Measurements from ENCODE around the gene TNRC6C. TPM values are rescaled to one million over a fixed set of nuclear protein-coding genes. Genes with fewer than 3 reads are reported as not detected.
"Not testable (repeated sequence)": the region's sequence is repeated elsewhere in the genome, so short reads cannot be mapped to it uniquely, and the experiment has no call there.

TNRC6C gene
- total RNA-seq, 2 experiments from 2014 or later: 10.9 to 15.6 TPM

- H3K9me3 Mint-ChIP-seq: no peaks in the 10 kb centered on the region
- intact Hi-C loops (cut with micrococcal nuclease): no loop called here
- H3K36me3 Mint-ChIP-seq: no peaks in the 10 kb centered on the region
- POLR2A ChIA-PET: no interaction called here
- H3K4me1 Mint-ChIP-seq (ENCODE audit: low read depth): peaks cover 10% of the 10 kb centered on the region
- no peak overlapping the region for H3K27ac Mint-ChIP-seq
- DNase-seq: no peak
- no peaks in the 10 kb centered on the region for H3K27me3 Mint-ChIP-seq
- H3K4me3 Mint-ChIP-seq: no peak overlapping the region
- CTCF ChIA-PET: interaction anchor here (1.5 kb wide), 1 partner anchor 28 kb away, joined by 3 read pairs; no protein-coding TSS in a partner anchor
Observed at GRCh38 chr17:78057113-78057740, 98.7 kb downstream of the TNRC6C start.

- intact Hi-C loops (cut with micrococcal nuclease): no loop called here
- no peaks in the 10 kb centered on the region for H3K36me3 Mint-ChIP-seq
- H3K9me3 Mint-ChIP-seq: no peaks in the 10 kb centered on the region
- H3K4me3 Mint-ChIP-seq: no peak overlapping the region
- no peaks in the 10 kb centered on the region for H3K27me3 Mint-ChIP-seq
- CTCF ChIA-PET: interaction anchor here (1.1 to 1.5 kb wide), 3 partner anchors 27 to 41 kb away, joined by 3 to 4 read pairs (median 4); no protein-coding TSS in a partner anchor
- no peak for DNase-seq
- POLR2A ChIA-PET: no interaction called here
- H3K27ac Mint-ChIP-seq: no peak overlapping the region
- peaks cover 14% of the 10 kb centered on the region for H3K4me1 Mint-ChIP-seq (ENCODE audit: low read depth)
Observed at GRCh38 chr17:78058001-78058400, 99.5 kb downstream of the TNRC6C start.

- Mint-ChIP-seq H3K27ac (no peak overlapping the region), H3K36me3 (no peaks in the 10 kb centered on the region), H3K4me3 (no peak overlapping the region), H3K27me3 (no peaks in the 10 kb centered on the region), H3K9me3 (no peaks in the 10 kb centered on the region), H3K4me1 (ENCODE audit: low read depth) (peaks cover 19% of the 10 kb centered on the region)
- no peak for DNase-seq
- CTCF ChIA-PET: interaction anchor here (1.1 to 1.5 kb wide), 4 partner anchors 26 to 42 kb away, joined by 3 to 4 read pairs (median 4); no protein-coding TSS in a partner anchor
- intact Hi-C loops (cut with micrococcal nuclease): no loop called here
- POLR2A ChIA-PET: no interaction called here
Observed at GRCh38 chr17:78058581-78058980, 100.1 kb downstream of the TNRC6C start.

DNA sequence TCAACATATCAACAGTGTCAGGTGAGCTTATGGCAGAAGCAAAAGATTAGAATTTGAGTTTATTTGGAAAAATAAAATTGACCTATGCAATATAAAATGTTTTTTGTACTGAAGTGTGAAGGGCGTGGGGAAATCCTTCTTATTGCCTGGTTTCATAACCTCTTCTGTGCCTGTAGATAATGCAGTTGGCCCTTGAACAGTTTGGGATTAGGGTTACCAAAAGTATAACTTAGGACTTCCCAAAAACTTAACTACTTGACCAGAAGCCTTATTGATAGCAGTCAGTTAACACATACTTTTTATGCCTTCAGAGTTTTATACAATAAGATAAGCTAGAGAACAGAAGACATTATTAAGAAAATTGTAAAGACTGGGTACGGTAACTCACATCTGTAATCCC lies 104.1 kb downstream of the TNRC6C start:
- Mint-ChIP-seq H3K9me3 (no peaks in the 10 kb centered on the region), H3K4me3 (no peak overlapping the region), H3K27me3 (no peaks in the 10 kb centered on the region), H3K36me3 (peaks cover under 1% of the 10 kb centered on the region), H3K27ac (no peak overlapping the region), H3K4me1 (ENCODE audit: low read depth) (peaks cover 23% of the 10 kb centered on the region)
- ChIA-PET CTCF (interaction anchor here (0.7 to 3.1 kb wide), 3 partner anchors 23 to 319 kb away, joined by 3 to 9 read pairs (median 5); no protein-coding TSS in a partner anchor), POLR2A (no interaction called here)
- DNase-seq: no peak
- intact Hi-C loops (cut with micrococcal nuclease): loop anchor here (5.0 kb wide), 1 partner anchor 40 kb away; no protein-coding TSS in a partner anchor

DNA sequence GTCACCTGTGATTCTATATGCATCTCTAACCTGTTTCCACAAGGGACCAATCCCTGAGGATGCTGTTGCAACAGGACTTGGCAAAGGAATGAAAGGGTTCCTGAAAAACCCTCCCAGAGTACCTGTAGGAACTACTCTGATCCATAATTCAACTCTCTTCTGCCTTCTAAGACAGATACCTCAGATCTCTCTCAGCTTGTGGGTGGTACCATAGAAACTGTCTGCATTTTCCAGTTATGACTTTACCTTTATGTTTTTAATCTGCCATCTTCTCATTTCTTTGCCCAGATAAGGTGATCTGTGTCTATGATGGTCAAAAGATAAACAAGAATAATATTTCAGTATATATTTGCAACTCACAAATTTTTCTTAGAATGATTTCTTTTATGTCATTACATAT lies 105.0 kb downstream of the TNRC6C start:
- CTCF ChIA-PET: interaction anchor here (0.9 to 3.1 kb wide), 8 partner anchors 22 to 521 kb away, joined by 3 to 9 read pairs (median 3); no protein-coding TSS in a partner anchor
- H3K4me3 Mint-ChIP-seq: no peak overlapping the region
- no peak for DNase-seq

GRCh38 chr17:78064708-78065107 lies 106.2 kb downstream of the TNRC6C start:
- POLR2A ChIA-PET: no interaction called here
- peak overlapping the region; percentile 5 for H3K27ac Mint-ChIP-seq

More for the DNA sequence above, 105.0 kb downstream of the TNRC6C start:
- no peaks in the 10 kb centered on the region for H3K9me3 Mint-ChIP-seq
- H3K27ac Mint-ChIP-seq: no peak overlapping the region
- intact Hi-C loops (cut with micrococcal nuclease): loop anchor here (5.0 kb wide), 1 partner anchor 41 kb away; no protein-coding TSS in a partner anchor
- peaks cover 23% of the 10 kb centered on the region for H3K4me1 Mint-ChIP-seq (ENCODE audit: low read depth)
- POLR2A ChIA-PET: no interaction called here
- peaks cover 5% of the 10 kb centered on the region for H3K36me3 Mint-ChIP-seq
- no peaks in the 10 kb centered on the region for H3K27me3 Mint-ChIP-seq

DNA sequence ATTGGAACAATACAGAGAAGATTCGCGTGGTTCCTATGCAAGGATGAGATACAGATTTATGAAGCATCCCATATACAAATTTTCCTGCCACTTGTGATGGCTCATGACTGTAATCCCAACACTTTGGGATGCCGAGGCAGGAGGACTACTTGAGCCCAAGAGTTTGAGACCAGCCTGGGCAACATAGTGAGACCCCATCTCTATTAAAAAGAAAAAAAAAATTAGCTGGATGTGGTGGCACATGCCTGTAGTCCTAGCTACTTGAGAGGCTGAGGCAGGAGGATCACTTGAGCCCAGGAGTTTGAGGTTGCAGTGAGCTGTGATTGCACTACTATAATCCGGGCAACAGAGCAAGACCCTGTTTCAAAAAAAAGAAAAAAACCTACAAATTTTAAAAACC lies 108.5 kb downstream of the TNRC6C start:
- POLR2A ChIA-PET; DNase-seq; H3K9me3 Mint-ChIP-seq; intact Hi-C loops (cut with micrococcal nuclease); H3K36me3 Mint-ChIP-seq; H3K27me3 Mint-ChIP-seq; H3K27ac Mint-ChIP-seq; H3K4me3 Mint-ChIP-seq: not testable (repeated sequence)
- peaks cover 16% of the 10 kb centered on the region for H3K4me1 Mint-ChIP-seq (ENCODE audit: low read depth)
- CTCF ChIA-PET: interaction anchor here (0.7 to 1.5 kb wide), 3 partner anchors 18 to 1444 kb away, joined by 3 to 6 read pairs (median 3); no protein-coding TSS in a partner anchor

More at GRCh38 chr17:78064708-78065107, 106.2 kb downstream of the TNRC6C start:
- intact Hi-C loops (cut with micrococcal nuclease): loop anchor here (5.0 kb wide), 1 partner anchor 42 kb away; no protein-coding TSS in a partner anchor
- CTCF ChIA-PET: interaction anchor here (1.3 to 1.6 kb wide), 5 partner anchors 27 to 522 kb away, joined by 3 to 6 read pairs (median 3); no protein-coding TSS in a partner anchor
- Mint-ChIP-seq H3K4me1 (ENCODE audit: low read depth) (peaks cover 20% of the 10 kb centered on the region), H3K9me3 (no peaks in the 10 kb centered on the region), H3K4me3 (no peak overlapping the region), H3K27me3 (no peaks in the 10 kb centered on the region), H3K36me3 (peaks cover 5% of the 10 kb centered on the region)
- DNase-seq: no peak

DNA sequence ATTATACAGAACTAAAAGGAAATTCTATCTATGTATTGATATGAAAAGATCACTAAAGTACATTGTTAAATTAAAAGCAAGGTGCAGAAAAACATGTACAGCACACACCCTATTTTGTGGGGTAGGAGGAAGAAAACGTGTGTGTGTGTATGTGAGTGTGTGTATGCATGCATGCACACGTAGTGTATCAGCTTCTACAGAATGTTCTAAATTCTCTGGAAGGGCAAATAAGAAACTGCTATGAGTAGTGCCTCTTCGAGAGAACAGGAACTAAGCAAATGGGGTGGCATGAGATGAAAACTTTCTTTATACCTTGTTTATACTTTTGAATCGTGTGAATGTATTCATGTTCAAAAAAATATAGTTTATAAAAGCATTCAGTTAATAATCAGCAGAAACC lies 111.2 kb downstream of the TNRC6C start:
- no peak for DNase-seq
- peaks cover 1% of the 10 kb centered on the region for H3K4me1 Mint-ChIP-seq (ENCODE audit: low read depth)
- POLR2A ChIA-PET: no interaction called here
- H3K36me3 Mint-ChIP-seq: peaks cover 19% of the 10 kb centered on the region
- no peaks in the 10 kb centered on the region for H3K27me3 Mint-ChIP-seq
- CTCF ChIA-PET: interaction anchor here (2.0 kb wide), 1 partner anchor 16 kb away, joined by 13 read pairs; no protein-coding TSS in a partner anchor
- intact Hi-C loops (cut with micrococcal nuclease): no loop called here
- H3K9me3 Mint-ChIP-seq: no peaks in the 10 kb centered on the region
- H3K4me3 Mint-ChIP-seq: no peak overlapping the region
- no peak overlapping the region for H3K27ac Mint-ChIP-seq

GRCh38 chr17:78072961-78073360 lies 114.5 kb downstream of the TNRC6C start:
- ChIA-PET POLR2A (no interaction called here), CTCF (interaction anchor here (0.7 kb wide), 1 partner anchor 12 kb away, joined by 4 read pairs; no protein-coding TSS in a partner anchor)
- Mint-ChIP-seq H3K4me3 (no peak overlapping the region), H3K27ac (no peak overlapping the region), H3K9me3 (no peaks in the 10 kb centered on the region), H3K36me3 (peaks cover 24% of the 10 kb centered on the region), H3K4me1 (ENCODE audit: low read depth) (no peaks in the 10 kb centered on the region), H3K27me3 (no peaks in the 10 kb centered on the region)
- intact Hi-C loops (cut with micrococcal nuclease): no loop called here
- no peak for DNase-seq

- POLR2A ChIA-PET: no interaction called here
- intact Hi-C loops (cut with micrococcal nuclease): no loop called here
Observed at GRCh38 chr17:78075011-78075410, 116.5 kb downstream of the TNRC6C start.

GRCh38 chr17:78075545-78075944 lies 117.0 kb downstream of the TNRC6C start:
- POLR2A ChIA-PET: no interaction called here
- CTCF ChIA-PET: interaction anchor here (0.6 kb wide), 1 partner anchor 16 kb away, joined by 4 read pairs; no protein-coding TSS in a partner anchor
- Mint-ChIP-seq H3K4me3 (no peak overlapping the region), H3K9me3 (no peaks in the 10 kb centered on the region), H3K36me3 (peaks cover 28% of the 10 kb centered on the region), H3K4me1 (ENCODE audit: low read depth) (no peaks in the 10 kb centered on the region), H3K27ac (no peak overlapping the region), H3K27me3 (no peaks in the 10 kb centered on the region)
- intact Hi-C loops (cut with micrococcal nuclease): no loop called here
- DNase-seq: no peak

More at GRCh38 chr17:78075011-78075410, 116.5 kb downstream of the TNRC6C start:
- no peaks in the 10 kb centered on the region for H3K4me1 Mint-ChIP-seq (ENCODE audit: low read depth)
- H3K9me3 Mint-ChIP-seq: no peaks in the 10 kb centered on the region
- DNase-seq: no peak
- no peak overlapping the region for H3K4me3 Mint-ChIP-seq
- CTCF ChIA-PET: no interaction called here
- H3K27ac Mint-ChIP-seq: no peak overlapping the region
- no peaks in the 10 kb centered on the region for H3K27me3 Mint-ChIP-seq
- H3K36me3 Mint-ChIP-seq: peaks cover 28% of the 10 kb centered on the region

DNA sequence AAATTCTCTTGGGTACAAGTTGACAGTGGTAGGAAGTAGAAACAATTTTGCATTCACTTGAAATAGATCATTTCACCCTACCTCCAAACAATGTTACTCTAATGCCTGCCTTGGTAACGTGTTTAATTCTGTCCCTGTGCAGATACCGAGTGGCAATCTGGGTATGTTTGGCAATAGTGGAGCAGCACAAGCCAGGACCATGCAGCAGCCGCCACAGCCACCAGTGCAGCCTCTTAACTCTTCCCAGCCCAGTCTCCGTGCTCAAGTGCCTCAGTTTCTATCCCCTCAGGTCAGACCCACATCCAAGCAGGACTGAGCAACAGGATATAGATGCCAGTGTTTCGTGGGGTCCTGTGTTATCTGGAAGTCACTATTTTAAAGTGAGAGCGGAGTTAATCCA lies 120.8 kb downstream of the TNRC6C start:
- no peak overlapping the region for H3K27ac Mint-ChIP-seq
- ChIA-PET POLR2A (no interaction called here), CTCF (no interaction called here)
- H3K4me3 Mint-ChIP-seq: no peak overlapping the region
- H3K9me3 Mint-ChIP-seq: no peaks in the 10 kb centered on the region
- H3K27me3 Mint-ChIP-seq: no peaks in the 10 kb centered on the region
- DNase-seq: no peak
- H3K4me1 Mint-ChIP-seq (ENCODE audit: low read depth): no peaks in the 10 kb centered on the region
- peaks cover 20% of the 10 kb centered on the region for H3K36me3 Mint-ChIP-seq
- intact Hi-C loops (cut with micrococcal nuclease): no loop called here
